Activated CD8-positive, alpha-beta memory T cell treated with anti-CD3 and anti-CD28 coated beads, Interleukin-2, amount 50 U/mL, for 4 hours (primary cell): Measurements from ENCODE around the gene ACTRT3.
"Not testable (repeated sequence)": the region's sequence is repeated elsewhere in the genome, so short reads cannot be mapped to it uniquely, and the experiment has no call there.

Source experiments
- DNase-seq: peaks from one replicate; pipeline ENCODE4 v3.0.0-alpha.2; 2020

ACTRT3 gene

GRCh38 chr3:169772305-169772896 is 3.0 kb upstream of the ACTRT3 start:
- no peak for DNase-seq

DNA sequence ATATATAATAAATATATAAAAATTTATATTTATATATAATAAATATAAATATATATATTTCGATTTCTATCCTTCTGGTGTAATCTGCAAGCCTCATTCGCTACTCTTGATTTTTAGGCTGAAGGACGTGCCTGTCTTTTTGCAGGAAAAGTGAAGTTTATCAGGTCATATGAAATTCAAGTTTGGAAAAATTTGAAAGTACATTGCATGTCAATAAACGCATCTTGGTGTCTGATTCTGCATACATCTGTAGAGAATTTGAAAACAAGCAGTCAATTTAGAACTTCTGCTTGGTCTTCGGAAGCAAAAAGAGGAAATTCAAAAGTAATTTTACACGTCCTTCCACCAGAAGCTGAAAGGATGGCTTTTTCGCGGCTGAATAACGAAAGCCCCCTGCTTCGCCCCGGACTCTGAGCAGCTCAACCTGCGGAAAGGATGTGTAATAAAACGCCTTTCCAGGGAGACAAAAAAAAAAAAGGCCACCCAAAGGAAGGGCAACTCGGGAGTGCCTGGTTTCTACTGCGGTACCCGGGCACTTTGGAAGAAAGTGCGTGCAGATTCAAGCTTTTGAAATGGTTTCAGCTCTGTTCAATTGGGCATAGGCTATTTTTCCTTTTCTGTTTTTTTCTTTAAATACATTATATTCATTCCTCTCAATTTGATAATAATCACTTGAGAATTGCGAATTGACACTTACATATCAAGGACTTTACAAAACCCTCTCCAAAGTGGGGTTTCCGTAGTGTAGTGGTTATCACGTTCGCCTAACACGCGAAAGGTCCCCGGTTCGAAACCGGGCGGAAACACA is 2.3 kb upstream of the ACTRT3 start:
- peak; percentile 52 for DNase-seq

GRCh38 chr3:169764882-169765612 is 4.3 kb downstream of the ACTRT3 start, which contains the start of gene TERC:
TERC (minus strand) TSS chr3:169765060.
- peak; percentile 93 for DNase-seq

DNA sequence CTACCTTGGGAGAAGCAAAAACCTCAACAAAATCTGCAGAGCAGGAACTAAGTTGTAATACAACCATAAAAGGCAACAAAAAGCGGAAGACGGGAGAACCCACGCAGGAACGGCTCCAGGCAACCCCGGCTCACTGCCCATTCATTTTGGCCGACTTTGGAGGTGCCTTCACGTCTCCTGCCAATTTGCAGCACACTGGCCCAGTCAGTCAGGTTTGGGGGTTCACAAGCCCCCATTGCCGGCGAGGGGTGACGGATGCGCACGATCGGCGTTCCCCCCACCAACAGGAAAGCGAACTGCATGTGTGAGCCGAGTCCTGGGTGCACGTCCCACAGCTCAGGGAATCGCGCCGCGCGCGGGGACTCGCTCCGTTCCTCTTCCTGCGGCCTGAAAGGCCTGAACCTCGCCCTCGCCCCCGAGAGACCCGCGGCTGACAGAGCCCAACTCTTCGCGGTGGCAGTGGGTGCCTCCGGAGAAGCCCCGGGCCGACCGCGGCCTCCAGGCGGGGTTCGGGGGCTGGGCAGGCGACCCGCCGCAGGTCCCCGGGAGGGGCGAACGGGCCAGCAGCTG is 5.0 kb downstream of the ACTRT3 start:
- peak; percentile 64 for DNase-seq

DNA sequence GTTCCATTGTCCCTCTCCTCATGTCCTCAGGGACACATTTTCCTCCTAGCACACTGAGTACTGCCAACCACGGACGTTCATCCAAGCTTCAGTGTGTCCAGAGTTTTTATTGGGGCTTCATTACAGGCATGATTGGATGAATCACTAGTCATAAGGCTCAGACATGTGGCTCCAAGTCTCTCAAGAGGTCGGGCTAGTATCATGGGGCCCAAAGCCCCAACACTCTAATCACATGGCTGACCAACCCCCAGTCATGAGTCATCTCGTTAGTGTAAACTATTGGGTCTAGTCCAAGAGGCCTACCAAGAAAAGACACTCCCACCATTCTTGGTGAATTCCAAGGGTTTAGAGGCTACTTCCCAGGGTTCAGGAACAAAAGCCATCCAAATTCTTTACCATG is 8.9 kb downstream of the ACTRT3 start:
- DNase-seq, result no peak

GRCh38 chr3:169759256-169759655 is 10.1 kb downstream of the ACTRT3 start:
- no peak for DNase-seq

- DNase-seq, result no peak
These were observed 10.9 kb downstream of the ACTRT3 start for GRCh38 chr3:169758359-169758994.

GRCh38 chr3:169755488-169755887 is 13.9 kb downstream of the ACTRT3 start:
- DNase-seq, result no peak

DNA sequence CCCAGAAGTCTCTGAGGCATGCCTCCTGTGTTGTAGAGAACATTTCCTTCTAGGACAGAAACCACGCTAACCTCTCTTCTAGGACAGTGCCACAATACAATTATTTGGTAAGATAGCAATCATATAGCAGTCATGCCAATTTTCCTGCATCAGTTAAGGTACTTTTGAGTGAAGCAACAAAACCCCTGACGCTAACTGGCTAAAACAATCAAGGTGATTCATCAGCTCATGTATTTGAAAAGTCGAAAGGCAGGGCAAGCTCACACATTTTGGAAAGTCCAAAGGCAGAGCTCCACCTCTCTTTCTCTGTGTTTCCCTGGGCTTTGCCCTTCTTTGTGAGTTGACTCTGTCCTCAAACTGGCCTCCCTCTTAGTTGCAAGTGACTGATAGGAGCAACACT is 14.7 kb downstream of the ACTRT3 start:
- DNase-seq, result no peak

DNA sequence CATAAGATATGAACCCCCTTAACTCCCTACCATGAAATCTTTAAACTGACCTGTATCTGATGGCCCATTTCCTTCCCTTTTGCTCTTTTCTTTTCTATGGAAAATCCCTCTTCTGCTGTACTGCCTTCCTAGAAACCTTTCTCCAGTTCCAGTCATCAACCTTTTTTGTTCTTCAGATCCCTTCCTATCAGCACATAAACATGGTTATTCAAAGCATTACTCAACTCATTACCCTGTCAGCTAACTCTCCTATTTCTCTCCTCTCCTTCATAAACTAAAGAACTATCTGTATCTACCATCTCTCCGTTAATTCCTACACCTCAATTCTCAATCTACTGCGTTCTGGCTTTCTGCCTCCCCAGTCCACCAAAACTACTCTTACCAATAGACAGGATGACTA is 17.5 kb downstream of the ACTRT3 start:
- DNase-seq, result no peak

GRCh38 chr3:169750665-169751064 is 18.7 kb downstream of the ACTRT3 start:
- DNase-seq, result no peak

DNA sequence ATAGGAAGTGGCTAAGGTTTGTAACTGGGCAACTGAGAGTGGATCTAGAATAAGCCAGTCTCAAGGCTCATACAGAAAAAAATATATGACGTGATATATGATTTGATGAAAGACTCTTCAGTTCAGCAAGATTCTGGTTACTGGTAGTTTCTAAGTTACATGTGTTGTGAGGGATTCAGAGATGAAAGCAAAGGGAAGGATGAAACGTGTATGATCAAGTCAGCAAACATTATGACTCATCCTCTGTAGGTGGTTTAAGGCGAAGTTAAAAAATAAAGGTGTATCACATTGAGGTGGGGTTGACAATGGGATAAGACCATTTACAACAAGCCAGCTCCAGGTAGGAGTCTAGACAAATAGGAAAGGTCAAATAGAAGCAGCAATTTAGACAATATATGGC is 20.7 kb downstream of the ACTRT3 start:
- DNase-seq, result no peak

DNA sequence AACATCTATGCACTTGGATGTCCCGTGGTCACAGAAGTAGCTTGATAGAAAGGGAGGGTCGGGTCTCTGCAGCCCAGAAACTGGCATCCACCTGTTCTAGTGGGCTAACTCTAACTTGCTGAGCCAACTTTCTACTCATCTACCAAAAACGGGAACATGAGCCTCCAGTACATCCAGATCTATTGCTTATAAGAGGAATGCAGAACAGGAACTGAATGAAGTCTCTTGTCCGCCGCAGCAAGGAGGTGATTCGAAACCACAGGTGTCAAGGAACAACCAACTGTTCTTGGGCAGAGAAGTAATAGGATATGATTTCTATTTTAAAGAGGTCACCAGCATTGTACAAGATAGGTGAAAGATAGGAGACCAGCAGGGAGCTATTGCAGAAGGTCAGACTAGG is 22.4 kb downstream of the ACTRT3 start:
- DNase-seq, result no peak

DNA sequence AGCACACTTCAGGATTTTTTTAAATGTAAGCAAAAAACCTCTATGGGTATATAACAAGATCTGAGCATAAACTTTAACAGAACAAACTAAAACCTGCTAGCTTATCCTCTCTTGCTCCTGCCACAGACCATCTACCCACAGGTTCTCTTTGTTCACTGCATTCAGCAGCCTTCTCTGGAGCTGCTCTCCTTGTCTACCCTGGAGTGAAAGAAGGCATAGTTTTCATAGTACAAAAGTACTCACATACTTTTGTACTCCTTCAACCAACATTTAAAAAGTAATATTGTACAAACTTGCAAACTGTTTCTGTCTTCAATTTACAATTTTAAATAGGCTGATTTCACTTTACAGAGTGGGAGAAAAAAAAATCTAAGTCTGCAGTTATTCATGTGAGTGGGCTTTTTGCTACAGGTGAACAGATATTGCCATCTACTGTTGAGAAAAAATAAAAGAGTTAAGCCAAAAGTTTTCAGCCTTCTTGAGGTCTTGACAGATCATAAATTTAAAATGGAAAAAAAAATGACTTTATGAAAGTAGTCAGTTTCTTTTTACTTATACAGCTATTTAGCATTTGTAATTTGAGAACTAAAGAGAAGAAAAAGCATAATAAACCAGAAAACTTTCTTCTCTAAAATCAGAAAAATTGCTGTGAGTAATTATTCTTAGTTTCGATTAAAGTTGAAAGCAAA is 24.9 kb downstream of the ACTRT3 start:
- no peak for DNase-seq

- no peak for DNase-seq
These were observed 30.3 kb downstream of the ACTRT3 start for GRCh38 chr3:169739067-169739466.

GRCh38 chr3:169731857-169732256 is 37.5 kb downstream of the ACTRT3 start:
- not testable (repeated sequence) for DNase-seq

DNA sequence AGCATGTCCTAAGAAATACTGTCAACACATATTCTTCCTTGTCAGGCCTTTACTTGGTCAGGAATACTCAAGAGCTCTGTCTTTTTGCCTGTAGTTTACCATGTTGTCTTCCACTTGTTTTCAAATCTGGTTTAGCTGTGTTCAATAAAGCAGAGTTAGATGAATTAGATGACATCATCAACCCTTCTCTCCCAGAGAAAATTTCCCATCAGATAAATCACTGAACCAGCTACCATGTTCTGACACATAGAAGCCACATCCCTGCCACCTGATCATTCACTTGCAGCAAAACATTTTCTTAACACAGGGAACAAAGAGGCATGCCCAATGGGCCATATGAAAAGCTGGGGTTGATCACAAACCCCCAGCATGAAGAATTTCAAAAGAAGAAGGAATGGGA is 46.6 kb downstream of the ACTRT3 start:
- DNase-seq, result no peak

- not testable (repeated sequence) for DNase-seq
These were observed 50.9 kb downstream of the ACTRT3 start for GRCh38 chr3:169718415-169718814.
